ENCODE data around the gene RTN1.

DNA sequence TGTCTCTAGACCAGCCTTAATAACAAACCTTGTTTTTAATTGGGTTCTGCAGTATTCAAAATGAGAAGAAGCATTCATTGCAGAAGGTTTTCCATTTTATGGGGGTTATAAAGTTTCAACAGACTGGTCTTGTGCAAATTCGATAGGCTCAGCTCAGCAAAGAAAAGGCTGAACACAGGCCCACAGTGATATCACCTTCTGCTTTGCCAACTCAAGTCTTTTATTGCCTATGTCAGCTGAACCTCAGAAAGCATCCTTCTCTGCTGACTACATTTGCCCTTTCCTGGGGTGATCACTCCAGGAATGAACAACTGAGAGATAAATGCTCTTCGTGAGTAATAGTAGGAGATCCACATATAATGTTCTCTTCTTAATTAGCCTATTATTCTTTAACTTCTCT is 159.5 kb downstream of the RTN1 start:
- TF ChIP-seq, protein P1, sequence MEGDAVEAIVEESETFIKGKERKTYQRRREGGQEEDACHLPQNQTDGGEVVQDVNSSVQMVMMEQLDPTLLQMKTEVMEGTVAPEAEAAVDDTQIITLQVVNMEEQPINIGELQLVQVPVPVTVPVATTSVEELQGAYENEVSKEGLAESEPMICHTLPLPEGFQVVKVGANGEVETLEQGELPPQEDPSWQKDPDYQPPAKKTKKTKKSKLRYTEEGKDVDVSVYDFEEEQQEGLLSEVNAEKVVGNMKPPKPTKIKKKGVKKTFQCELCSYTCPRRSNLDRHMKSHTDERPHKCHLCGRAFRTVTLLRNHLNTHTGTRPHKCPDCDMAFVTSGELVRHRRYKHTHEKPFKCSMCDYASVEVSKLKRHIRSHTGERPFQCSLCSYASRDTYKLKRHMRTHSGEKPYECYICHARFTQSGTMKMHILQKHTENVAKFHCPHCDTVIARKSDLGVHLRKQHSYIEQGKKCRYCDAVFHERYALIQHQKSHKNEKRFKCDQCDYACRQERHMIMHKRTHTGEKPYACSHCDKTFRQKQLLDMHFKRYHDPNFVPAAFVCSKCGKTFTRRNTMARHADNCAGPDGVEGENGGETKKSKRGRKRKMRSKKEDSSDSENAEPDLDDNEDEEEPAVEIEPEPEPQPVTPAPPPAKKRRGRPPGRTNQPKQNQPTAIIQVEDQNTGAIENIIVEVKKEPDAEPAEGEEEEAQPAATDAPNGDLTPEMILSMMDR (IDR thresholded peaks at IDR 0.05), result no peak
- no peak for TF ChIP-seq POLR2A (IDR thresholded peaks at IDR 0.05)
